PC-9 (cell line): ENCODE data around the gene CDK12.

Source experiments
- EZH2 ChIP-seq: fragments of 200-600 bp; sonication (generic); IDR thresholded peaks from 2 replicates; pipeline ENCODE4 v1.8.0; 2017; ENCODE audit warnings: antibody characterized with exemption, low read depth
- TF ChIP-seq, protein P1 (sequence below): fragments of 200-600 bp; sonication (generic); conservative IDR thresholded peaks from 2 replicates; pipeline ENCODE4 v1.6.1; 2017; ENCODE audit warnings: mixed run types, antibody characterized with exemption, mild to moderate bottlenecking, moderate library complexity

DNA sequence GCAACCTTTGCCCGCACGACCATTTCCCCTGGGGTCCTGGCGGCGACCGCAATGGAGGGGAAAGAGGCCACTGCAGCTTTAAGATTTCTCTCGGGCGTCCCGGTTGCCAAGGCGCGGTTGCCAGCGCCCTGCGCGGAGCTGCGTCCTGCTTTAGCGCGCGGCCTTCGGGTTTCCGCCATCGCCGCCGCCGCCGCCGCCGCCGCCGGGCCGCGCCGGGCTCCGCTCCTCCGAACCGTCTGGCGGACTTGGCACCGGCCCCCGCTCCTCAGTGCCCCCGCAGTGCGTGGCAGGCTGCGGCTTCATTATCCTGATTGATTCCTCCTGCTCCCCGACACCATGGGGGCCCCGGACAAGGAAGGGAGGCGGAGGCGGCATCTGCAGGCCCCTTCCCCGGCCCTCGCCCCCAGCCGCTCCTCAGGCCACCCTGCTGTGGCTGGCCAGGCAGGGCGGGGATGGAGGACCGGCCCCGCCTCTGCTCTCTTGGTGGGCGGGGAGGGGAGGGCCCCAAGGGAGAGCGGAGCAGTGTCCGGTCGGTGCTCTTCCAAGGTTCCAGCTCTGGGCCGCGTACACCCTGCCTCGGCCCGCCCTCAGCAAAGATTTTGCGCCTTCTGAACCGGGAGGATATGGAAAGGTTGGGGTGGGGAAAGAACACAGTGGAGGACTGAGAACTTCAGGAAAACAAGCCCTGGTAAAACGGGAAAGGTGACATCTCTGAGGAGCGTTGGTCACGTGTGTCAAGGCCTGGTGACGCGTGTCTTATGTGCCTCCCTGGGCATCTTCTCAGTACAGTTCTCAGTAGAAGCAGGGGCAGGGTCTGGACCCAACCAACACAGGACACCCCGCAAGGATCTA, 112.4 kb downstream of the CDK12 start:
- TF ChIP-seq, protein P1, sequence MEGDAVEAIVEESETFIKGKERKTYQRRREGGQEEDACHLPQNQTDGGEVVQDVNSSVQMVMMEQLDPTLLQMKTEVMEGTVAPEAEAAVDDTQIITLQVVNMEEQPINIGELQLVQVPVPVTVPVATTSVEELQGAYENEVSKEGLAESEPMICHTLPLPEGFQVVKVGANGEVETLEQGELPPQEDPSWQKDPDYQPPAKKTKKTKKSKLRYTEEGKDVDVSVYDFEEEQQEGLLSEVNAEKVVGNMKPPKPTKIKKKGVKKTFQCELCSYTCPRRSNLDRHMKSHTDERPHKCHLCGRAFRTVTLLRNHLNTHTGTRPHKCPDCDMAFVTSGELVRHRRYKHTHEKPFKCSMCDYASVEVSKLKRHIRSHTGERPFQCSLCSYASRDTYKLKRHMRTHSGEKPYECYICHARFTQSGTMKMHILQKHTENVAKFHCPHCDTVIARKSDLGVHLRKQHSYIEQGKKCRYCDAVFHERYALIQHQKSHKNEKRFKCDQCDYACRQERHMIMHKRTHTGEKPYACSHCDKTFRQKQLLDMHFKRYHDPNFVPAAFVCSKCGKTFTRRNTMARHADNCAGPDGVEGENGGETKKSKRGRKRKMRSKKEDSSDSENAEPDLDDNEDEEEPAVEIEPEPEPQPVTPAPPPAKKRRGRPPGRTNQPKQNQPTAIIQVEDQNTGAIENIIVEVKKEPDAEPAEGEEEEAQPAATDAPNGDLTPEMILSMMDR: no peak
- no peak for TF ChIP-seq EZH2
